Measurements from ENCODE around the gene GRN.

DNA sequence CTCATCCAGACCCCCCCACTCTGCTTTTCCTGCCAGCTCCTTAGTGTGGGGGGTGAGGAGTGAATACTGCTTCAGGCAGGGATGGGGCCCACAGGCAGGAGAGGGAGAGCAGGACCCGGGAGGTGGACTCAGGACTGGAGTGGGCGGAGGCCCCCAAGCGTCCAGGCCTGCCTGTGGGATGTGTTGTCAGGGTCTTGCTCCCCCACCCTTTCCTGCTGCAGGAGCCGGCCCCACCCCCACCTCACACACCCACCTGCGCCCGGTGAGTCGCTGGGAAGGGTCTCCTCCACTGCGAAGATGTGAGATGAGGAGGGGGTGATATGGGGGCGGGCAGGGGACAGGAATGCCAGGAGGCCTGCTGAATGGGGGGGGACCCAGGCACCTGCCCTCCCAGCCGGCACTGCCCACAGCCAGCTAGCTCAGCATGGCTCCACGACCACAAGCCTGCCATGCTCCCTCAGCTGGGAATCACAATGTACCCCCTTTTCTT, 17.4 kb downstream of the GRN start:
- TF ChIP-seq, protein P1, sequence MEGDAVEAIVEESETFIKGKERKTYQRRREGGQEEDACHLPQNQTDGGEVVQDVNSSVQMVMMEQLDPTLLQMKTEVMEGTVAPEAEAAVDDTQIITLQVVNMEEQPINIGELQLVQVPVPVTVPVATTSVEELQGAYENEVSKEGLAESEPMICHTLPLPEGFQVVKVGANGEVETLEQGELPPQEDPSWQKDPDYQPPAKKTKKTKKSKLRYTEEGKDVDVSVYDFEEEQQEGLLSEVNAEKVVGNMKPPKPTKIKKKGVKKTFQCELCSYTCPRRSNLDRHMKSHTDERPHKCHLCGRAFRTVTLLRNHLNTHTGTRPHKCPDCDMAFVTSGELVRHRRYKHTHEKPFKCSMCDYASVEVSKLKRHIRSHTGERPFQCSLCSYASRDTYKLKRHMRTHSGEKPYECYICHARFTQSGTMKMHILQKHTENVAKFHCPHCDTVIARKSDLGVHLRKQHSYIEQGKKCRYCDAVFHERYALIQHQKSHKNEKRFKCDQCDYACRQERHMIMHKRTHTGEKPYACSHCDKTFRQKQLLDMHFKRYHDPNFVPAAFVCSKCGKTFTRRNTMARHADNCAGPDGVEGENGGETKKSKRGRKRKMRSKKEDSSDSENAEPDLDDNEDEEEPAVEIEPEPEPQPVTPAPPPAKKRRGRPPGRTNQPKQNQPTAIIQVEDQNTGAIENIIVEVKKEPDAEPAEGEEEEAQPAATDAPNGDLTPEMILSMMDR (IDR thresholded peaks at IDR 0.05; ENCODE audit: insufficient read depth, low read depth, low read length): no peak
- no peak for TF ChIP-seq EZH2 (IDR thresholded peaks at IDR 0.05; ENCODE audit: insufficient read depth, low read length)

Data from astrocyte (in vitro differentiated cells and primary cell).